ENCODE data around the gene ZDHHC21. TPM values are rescaled to one million over a fixed set of nuclear protein-coding genes. Genes with fewer than 3 reads are reported as not detected.

The ZDHHC21 gene
- total RNA-seq, 2 donors from 2014 or later = 8.0 to 11.6 TPM

- whole genome bisulfite sequencing = 70% methylated on average over 4 of the region's 4 CpGs
- Histone ChIP-seq H3K27ac (no peak overlapping the region), H3K4me1 (replicated peaks) (no peaks in the 10 kb centered on the region), H3K9me3 (no peaks in the 10 kb centered on the region), H3K36me3 (no peaks in the 10 kb centered on the region), H3K4me3 (no peak overlapping the region), H3K27me3 (replicated peaks; ENCODE audit: insufficient read depth) (no peaks in the 10 kb centered on the region)
- TF ChIP-seq, protein P1, sequence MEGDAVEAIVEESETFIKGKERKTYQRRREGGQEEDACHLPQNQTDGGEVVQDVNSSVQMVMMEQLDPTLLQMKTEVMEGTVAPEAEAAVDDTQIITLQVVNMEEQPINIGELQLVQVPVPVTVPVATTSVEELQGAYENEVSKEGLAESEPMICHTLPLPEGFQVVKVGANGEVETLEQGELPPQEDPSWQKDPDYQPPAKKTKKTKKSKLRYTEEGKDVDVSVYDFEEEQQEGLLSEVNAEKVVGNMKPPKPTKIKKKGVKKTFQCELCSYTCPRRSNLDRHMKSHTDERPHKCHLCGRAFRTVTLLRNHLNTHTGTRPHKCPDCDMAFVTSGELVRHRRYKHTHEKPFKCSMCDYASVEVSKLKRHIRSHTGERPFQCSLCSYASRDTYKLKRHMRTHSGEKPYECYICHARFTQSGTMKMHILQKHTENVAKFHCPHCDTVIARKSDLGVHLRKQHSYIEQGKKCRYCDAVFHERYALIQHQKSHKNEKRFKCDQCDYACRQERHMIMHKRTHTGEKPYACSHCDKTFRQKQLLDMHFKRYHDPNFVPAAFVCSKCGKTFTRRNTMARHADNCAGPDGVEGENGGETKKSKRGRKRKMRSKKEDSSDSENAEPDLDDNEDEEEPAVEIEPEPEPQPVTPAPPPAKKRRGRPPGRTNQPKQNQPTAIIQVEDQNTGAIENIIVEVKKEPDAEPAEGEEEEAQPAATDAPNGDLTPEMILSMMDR (IDR thresholded peaks at IDR 0.05) = no peak
- TF ChIP-seq POLR2AphosphoS5 (IDR thresholded peaks at IDR 0.05) (no peak), POLR2A (IDR thresholded peaks at IDR 0.05) (no peak)
- DNase-seq (ENCODE audit: low spot score) = no peak
- intact Hi-C loops (cut with DNase I) = no loop called here
These were observed 127.7 kb downstream of the ZDHHC21 start for GRCh38 chr9:14565352-14566016.

DNA sequence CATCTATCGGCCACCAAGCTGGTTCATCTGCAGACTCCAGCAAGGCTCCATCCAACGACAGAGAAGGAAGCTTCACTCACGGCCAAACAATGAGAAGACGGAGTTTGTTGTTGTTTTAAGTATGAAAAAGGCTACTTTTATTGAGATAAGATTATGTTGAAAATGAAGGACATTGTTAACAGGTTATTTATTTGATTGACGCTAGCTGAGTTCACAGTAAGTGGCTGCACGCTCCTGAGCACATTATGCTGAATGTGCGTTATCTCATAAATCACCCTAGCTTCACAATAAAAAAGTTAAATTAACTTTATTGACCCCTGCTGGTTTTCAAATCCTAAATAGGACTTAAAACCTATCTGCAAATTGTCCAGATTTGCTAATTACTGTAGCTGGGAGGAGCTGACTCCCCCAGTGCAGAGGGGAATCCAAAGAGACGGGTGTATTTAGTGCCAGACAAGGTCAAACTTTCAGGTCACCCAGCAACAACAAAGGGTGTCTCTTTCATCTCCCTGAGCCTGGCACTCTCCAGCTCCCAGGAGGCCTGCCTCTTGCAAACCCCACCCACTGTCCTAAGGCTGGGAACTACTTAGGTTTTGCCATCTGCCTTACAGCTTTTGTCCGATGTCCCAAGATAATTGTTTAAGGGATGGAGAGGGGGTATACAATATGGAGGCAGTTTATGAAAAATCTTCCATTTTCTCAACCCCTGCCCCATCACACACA lies 129.2 kb downstream of the ZDHHC21 start:
- 83% methylated on average over 9 of the region's 9 CpGs for WGBS
- Histone ChIP-seq H3K36me3 (no peaks in the 10 kb centered on the region), H3K9me3 (no peaks in the 10 kb centered on the region), H3K4me3 (no peak overlapping the region), H3K27me3 (replicated peaks; ENCODE audit: insufficient read depth) (no peaks in the 10 kb centered on the region), H3K27ac (no peak overlapping the region), H3K4me1 (replicated peaks) (no peaks in the 10 kb centered on the region)
- intact Hi-C loops (cut with DNase I) = no loop called here
- TF ChIP-seq POLR2A (IDR thresholded peaks at IDR 0.05) = no peak
- no peak for TF ChIP-seq POLR2AphosphoS5 (IDR thresholded peaks at IDR 0.05)
- TF ChIP-seq, protein P1 (IDR thresholded peaks at IDR 0.05) = no peak
- DNase-seq (ENCODE audit: low spot score) = no peak

DNA sequence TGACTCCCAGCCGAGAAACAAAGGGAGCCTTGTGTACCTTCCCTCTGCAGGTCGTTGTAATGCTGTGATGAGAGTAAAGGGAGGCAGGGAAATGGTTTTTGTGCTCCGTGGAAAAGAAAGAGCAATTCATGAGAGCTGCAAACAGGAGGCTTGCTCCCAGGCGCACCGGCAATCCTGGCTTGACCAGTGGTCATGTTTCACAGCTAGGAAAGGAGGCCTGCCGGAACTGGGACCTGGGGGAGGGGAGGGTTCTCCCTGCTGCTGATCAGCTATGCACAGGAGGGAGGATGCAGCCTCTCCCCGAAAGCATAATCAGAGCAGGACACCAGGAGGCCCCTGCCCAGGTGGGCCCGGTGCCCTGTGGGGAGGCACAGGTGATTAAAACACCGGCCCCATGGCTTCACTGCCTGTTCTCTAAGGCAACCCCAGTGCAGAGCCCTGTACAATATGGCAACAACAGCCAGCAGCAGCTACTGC lies 131.3 kb downstream of the ZDHHC21 start:
- H3K27ac ChIP-seq = no peak overlapping the region
- WGBS = 19% methylated on average over 9 of the region's 9 CpGs
- H3K36me3 ChIP-seq = no peaks in the 10 kb centered on the region

More for the DNA sequence above, 131.3 kb downstream of the ZDHHC21 start:
- TF ChIP-seq, protein P1 (IDR thresholded peaks at IDR 0.05) = no peak
- no peak for TF ChIP-seq POLR2A (IDR thresholded peaks at IDR 0.05)
- TF ChIP-seq POLR2AphosphoS5 (IDR thresholded peaks at IDR 0.05) = no peak
- Histone ChIP-seq H3K9me3 (no peaks in the 10 kb centered on the region), H3K4me1 (replicated peaks) (no peaks in the 10 kb centered on the region), H3K27me3 (replicated peaks; ENCODE audit: insufficient read depth) (no peaks in the 10 kb centered on the region), H3K4me3 (no peak overlapping the region)
- intact Hi-C loops (cut with DNase I) = no loop called here
- no peak for DNase-seq (ENCODE audit: low spot score)

Other genes with a start within 250 kb of the ZDHHC21 start
- not detected for gene CER1, start 29.3 kb upstream of the ZDHHC21 start, total RNA-seq
- gene FREM1, start 217.0 kb upstream of the ZDHHC21 start, total RNA-seq = 1 to 10 TPM; 2.0 to 2.6 TPM

Data from prostate gland (tissue), 2 donors.